HTERT RPE-1 (cell line): ENCODE data around the gene IGSF22.
"Not testable (repeated sequence)": the region's sequence is repeated elsewhere in the genome, so short reads cannot be mapped to it uniquely, and the experiment has no call there.

Source experiments
- in situ Hi-C: fragments of 300-500 bp; cut with MboI; formaldehyde crosslinking; loops from 4 replicates; pipeline ENCODE4 v1.14.3; 2020; ENCODE audit warnings: low sequenced_read_pairs

Gene IGSF22

GRCh38 chr11:18692941-18693760 lies 32.8 kb downstream of the IGSF22 start:
- in situ Hi-C loops = no loop called here

GRCh38 chr11:18691467-18692140 lies 34.4 kb downstream of the IGSF22 start:
- in situ Hi-C loops = not testable (repeated sequence)

GRCh38 chr11:18684267-18684666 lies 41.7 kb downstream of the IGSF22 start:
- in situ Hi-C loops = no loop called here

- in situ Hi-C loops = no loop called here
These were observed 43.5 kb downstream of the IGSF22 start for GRCh38 chr11:18682466-18682865.

- in situ Hi-C loops = not testable (repeated sequence)
These were observed 44.0 kb downstream of the IGSF22 start for GRCh38 chr11:18681949-18682348.

- in situ Hi-C loops = no loop called here
These were observed 48.4 kb downstream of the IGSF22 start for GRCh38 chr11:18677560-18677959.

GRCh38 chr11:18676803-18677202 lies 49.2 kb downstream of the IGSF22 start:
- in situ Hi-C loops = no loop called here

GRCh38 chr11:18672209-18672608 lies 53.8 kb downstream of the IGSF22 start:
- in situ Hi-C loops = not testable (repeated sequence)

- in situ Hi-C loops = no loop called here
These were observed 54.7 kb downstream of the IGSF22 start for GRCh38 chr11:18671246-18671645.

GRCh38 chr11:18669711-18670110 lies 56.3 kb downstream of the IGSF22 start:
- in situ Hi-C loops = no loop called here

GRCh38 chr11:18669219-18669596 lies 56.8 kb downstream of the IGSF22 start:
- in situ Hi-C loops = no loop called here

GRCh38 chr11:18668131-18668530 lies 57.9 kb downstream of the IGSF22 start:
- in situ Hi-C loops = no loop called here

- in situ Hi-C loops = not testable (repeated sequence)
These were observed 60.6 kb downstream of the IGSF22 start for GRCh38 chr11:18665353-18665872.

- in situ Hi-C loops = no loop called here
These were observed 68.3 kb downstream of the IGSF22 start for GRCh38 chr11:18657673-18658072.
